Neural cell (in vitro differentiated cells): ENCODE data around the gene RFTN1.

Experiments used
- EP300 ChIP-seq: fragments of 450-650 bp; conservative IDR thresholded peaks from 2 replicates; pipeline ENCODE4 v1.6.1; 2014; ENCODE audit warnings: antibody characterized with exemption, mild to moderate bottlenecking, moderate library complexity; ENCODE audit not compliant: poor library complexity, severe bottlenecking
- EZH2 ChIP-seq: fragments of 200-600, 300-800 bp; shearing (Covaris generic), sonication (generic); IDR thresholded peaks from 2 replicates; pipeline ENCODE4 v1.6.1; 2014; ENCODE audit warnings: antibody characterized with exemption, low read length, borderline replicate concordance, mild to moderate bottlenecking; ENCODE audit not compliant: insufficient read depth, poor library complexity, severe bottlenecking
- MXI1 ChIP-seq: fragments of 450-650 bp; conservative IDR thresholded peaks from 2 replicates; pipeline ENCODE4 v1.6.1; 2014; ENCODE audit warnings: antibody characterized with exemption, mild to moderate bottlenecking; ENCODE audit not compliant: poor library complexity, severe bottlenecking
- POLR2AphosphoS5 ChIP-seq: IDR thresholded peaks from 2 replicates; pipeline ENCODE4 v1.6.1; 2012
- SMC3 ChIP-seq: fragments of 450-650 bp; conservative IDR thresholded peaks from 2 replicates; pipeline ENCODE4 v1.6.1; 2014; ENCODE audit warnings: antibody characterized with exemption, mild to moderate bottlenecking, moderate library complexity; ENCODE audit not compliant: poor library complexity
- TAF1 ChIP-seq: IDR thresholded peaks from 2 replicates; pipeline ENCODE4 v1.6.1; 2012; ENCODE audit warnings: low read depth
- TF ChIP-seq, protein P1 (sequence below): fragments of 450-650 bp; IDR thresholded peaks from 2 replicates; pipeline ENCODE4 v1.5.1; 2014; ENCODE audit warnings: antibody characterized with exemption, mild to moderate bottlenecking, moderate library complexity; ENCODE audit not compliant: poor library complexity, severe bottlenecking

DNA sequence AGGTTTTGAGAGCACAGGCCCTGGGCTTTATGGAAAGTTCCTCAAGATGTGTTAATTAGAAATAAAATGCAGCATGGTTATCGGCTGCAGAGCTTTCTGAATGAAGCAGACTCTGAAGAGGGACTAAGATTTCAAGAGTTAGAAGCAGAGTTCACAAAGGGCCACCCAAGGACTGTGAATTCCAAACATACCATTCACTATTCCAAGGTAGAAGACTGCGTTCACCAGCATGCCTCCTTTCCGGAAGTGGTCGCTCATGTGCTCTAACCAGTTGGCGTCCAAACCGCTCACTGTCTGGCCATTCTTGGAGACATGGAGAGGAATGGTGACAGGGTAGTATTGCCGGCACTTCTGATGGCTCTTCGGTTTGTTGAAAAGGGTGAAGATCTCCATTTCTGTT is 143.6 kb downstream of the RFTN1 start:
- TF ChIP-seq POLR2AphosphoS5, result no peak
- TF ChIP-seq, protein P1, sequence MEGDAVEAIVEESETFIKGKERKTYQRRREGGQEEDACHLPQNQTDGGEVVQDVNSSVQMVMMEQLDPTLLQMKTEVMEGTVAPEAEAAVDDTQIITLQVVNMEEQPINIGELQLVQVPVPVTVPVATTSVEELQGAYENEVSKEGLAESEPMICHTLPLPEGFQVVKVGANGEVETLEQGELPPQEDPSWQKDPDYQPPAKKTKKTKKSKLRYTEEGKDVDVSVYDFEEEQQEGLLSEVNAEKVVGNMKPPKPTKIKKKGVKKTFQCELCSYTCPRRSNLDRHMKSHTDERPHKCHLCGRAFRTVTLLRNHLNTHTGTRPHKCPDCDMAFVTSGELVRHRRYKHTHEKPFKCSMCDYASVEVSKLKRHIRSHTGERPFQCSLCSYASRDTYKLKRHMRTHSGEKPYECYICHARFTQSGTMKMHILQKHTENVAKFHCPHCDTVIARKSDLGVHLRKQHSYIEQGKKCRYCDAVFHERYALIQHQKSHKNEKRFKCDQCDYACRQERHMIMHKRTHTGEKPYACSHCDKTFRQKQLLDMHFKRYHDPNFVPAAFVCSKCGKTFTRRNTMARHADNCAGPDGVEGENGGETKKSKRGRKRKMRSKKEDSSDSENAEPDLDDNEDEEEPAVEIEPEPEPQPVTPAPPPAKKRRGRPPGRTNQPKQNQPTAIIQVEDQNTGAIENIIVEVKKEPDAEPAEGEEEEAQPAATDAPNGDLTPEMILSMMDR, result no peak
- no peak for TF ChIP-seq EP300
- no peak for TF ChIP-seq EZH2
- no peak for TF ChIP-seq SMC3
- no peak for TF ChIP-seq TAF1
- no peak for TF ChIP-seq MXI1
